GM12878 (cell line): ENCODE data around the gene RIPOR3. TPM values are rescaled to one million over a fixed set of nuclear protein-coding genes. Genes with fewer than 3 reads are reported as not detected.

Source experiments
- BRCA1 ChIP-seq: IDR thresholded peaks from 2 replicates; pipeline ENCODE4 v1.6.1; 2011; ENCODE audit warnings: low read depth, low read length, improper control_type of control experiment
- CEBPZ ChIP-seq: fragments of 150-350 bp; IDR thresholded peaks from 2 replicates; pipeline ENCODE4 v1.6.1; 2016; ENCODE audit warnings: low read depth, low read length
- CHD1 ChIP-seq: IDR thresholded peaks from 2 replicates; pipeline ENCODE4 v1.6.1; 2012; ENCODE audit warnings: low read depth, low read length, improper control_type of control experiment
- DPF2 ChIP-seq: fragments of 450-650 bp; IDR thresholded peaks from 2 replicates; pipeline ENCODE4 v1.6.1; 2017; ENCODE audit warnings: mild to moderate bottlenecking
- E4F1 ChIP-seq: fragments of 450-650 bp; IDR thresholded peaks from 2 replicates; pipeline ENCODE4 v1.6.1; 2018; ENCODE audit warnings: borderline replicate concordance, mild to moderate bottlenecking; ENCODE audit not compliant: partially characterized antibody
- IKZF1 ChIP-seq: fragments of 450-650 bp; conservative IDR thresholded peaks from 2 replicates; pipeline ENCODE4 v1.6.1; 2017; ENCODE audit warnings: antibody characterized with exemption, mild to moderate bottlenecking
- IRF3 ChIP-seq: fragments of 450-650 bp; IDR thresholded peaks from 2 replicates; pipeline ENCODE4 v1.6.1; 2014; ENCODE audit warnings: mild to moderate bottlenecking
- LARP7 ChIP-seq: fragments of 450-650 bp; IDR thresholded peaks from 2 replicates; pipeline ENCODE4 v1.6.1; 2017; ENCODE audit warnings: mild to moderate bottlenecking
- NFXL1 ChIP-seq: fragments of 450-650 bp; IDR thresholded peaks from 2 replicates; pipeline ENCODE4 v1.6.1; 2017; ENCODE audit warnings: antibody characterized with exemption, mild to moderate bottlenecking, borderline replicate concordance
- NRF1 ChIP-seq: conservative IDR thresholded peaks from 2 replicates; pipeline ENCODE4 v1.6.1; 2011; ENCODE audit warnings: mild to moderate bottlenecking, low read depth, low read length, improper control_type of control experiment
- SMC3 ChIP-seq: IDR thresholded peaks from 2 replicates; pipeline ENCODE4 v1.6.1; 2011; ENCODE audit warnings: low read length, improper control_type of control experiment, borderline replicate concordance
- SP1 ChIP-seq: IDR thresholded peaks from one replicate; pipeline ENCODE4 v1.6.1; 2011; ENCODE audit warnings: low read depth, low read length
- TAF1 ChIP-seq: IDR thresholded peaks from 2 replicates; pipeline ENCODE4 v1.6.1; 2011; ENCODE audit warnings: mild to moderate bottlenecking, low read depth, low read length, borderline replicate concordance
- TCF3 ChIP-seq: IDR thresholded peaks from 2 replicates; pipeline ENCODE4 v1.6.1; 2012; ENCODE audit warnings: low read depth, mild to moderate bottlenecking, low read length, borderline replicate concordance; ENCODE audit not compliant: insufficient read depth
- USF2 ChIP-seq: IDR thresholded peaks from 2 replicates; pipeline ENCODE4 v1.6.1; 2011; ENCODE audit warnings: low read depth, low read length, improper control_type of control experiment, borderline replicate concordance
- ZBTB40 ChIP-seq: fragments of 450-650 bp; IDR thresholded peaks from 2 replicates; pipeline ENCODE4 v1.6.1; 2016; ENCODE audit warnings: mild to moderate bottlenecking, moderate library complexity, borderline replicate concordance
- ZNF207 ChIP-seq: fragments of 450-650 bp; IDR thresholded peaks from 2 replicates; pipeline ENCODE4 v1.6.1; 2014; ENCODE audit warnings: antibody characterized with exemption, mild to moderate bottlenecking, borderline replicate concordance
- polyA plus RNA-seq, 11 experiments: library from polyadenylated mRNA; depleted of rRNA in 4 of 11; unstranded in 6 of 11; stranded (reverse) in 5 of 11; fragments of >200 nt; fragmentation: Nextera tagmentation in 4 of 11; fragmentation: Illumina TruSeq in 1 of 11; extraction: Ambion mirVana in 4 of 11; extraction: Trizol in 1 of 11; gene quantifications; 1 replicate in 1 of 11; 2 replicates in 10 of 11; pipeline versions ENCODE4 v1.2.1 to v1.2.3, GENCODE V29; 2011 to 2016; ENCODE audit warnings: inconsistent platforms in 2 of 11, missing spikeins in 2 of 11, low read depth in 1 of 11
- total RNA-seq, 4 experiments: library from RNA; depleted of rRNA in 3 of 4; stranded (reverse); fragments of >200 nt in 3 of 4; fragmentation: Illumina TruSeq in 1 of 4; extraction: Trizol in 1 of 4; gene quantifications; 2 replicates each; pipeline versions ENCODE4 v1.2.1 to v1.2.3, GENCODE V29; 2013 to 2021

The RIPOR3 gene
- total and polyA plus RNA-seq, 10 of the 15 experiments (the other 5 are each of a cell fraction or from before 2014, with no cell fraction given) = 0.04 to 0.55 (median 0.12) TPM; not detected in 6

GRCh38 chr20:50731055-50731929, 40.0 kb upstream of the RIPOR3 start, which contains the start of gene PARD6B (continued):
- TF ChIP-seq NRF1 (peak; percentile 65), LARP7 (no peak; the same call in 1 of the 2 replicates), SMC3 (no peak), CHD1 (no peak), CEBPZ (0 out of 2 replicates have a peak, but pooled peaks have one; percentile 9), DPF2 (peak; percentile 83), USF2 (peak; percentile 18), TAF1 (peak; percentile 53; the same call in 1 of the 2 replicates), NFXL1 (peak; percentile 91), E4F1 (peak; percentile 42), ZNF207 (no peak), TCF3 (peak; percentile 57; the same call in 1 of the 2 replicates), IRF3 (peak; percentile 63), SP1 (peak; percentile 92), BRCA1 (no peak), IKZF1 (peak; percentile 68), ZBTB40 (peak; percentile 47; the same call in 1 of the 2 replicates)
